Keratinocyte (primary cell): ENCODE results near the gene RAC2.

Experiments used
- CTCF ChIP-seq, 3 experiments: IDR thresholded peaks in 1 of 3; conservative IDR thresholded peaks in 1 of 3; optimal IDR thresholded peaks in 1 of 3; 2 replicates in 2 of 3; 3 replicates in 1 of 3; pipeline versions ENCODE3 to v1.5.1; 2011; ENCODE audit warnings: low read length in 3 of 3, mild to moderate bottlenecking in 3 of 3, moderate library complexity in 2 of 3, control low read depth in 1 of 3, inconsistent platforms in 1 of 3; ENCODE audit not compliant: insufficient read depth in 2 of 3; ENCODE audit errors: extremely low read depth in 1 of 3
- EZH2 ChIP-seq: IDR thresholded peaks from one replicate; pipeline ENCODE4 v1.6.1; 2012; ENCODE audit warnings: inconsistent platforms, mild to moderate bottlenecking, low read length, moderate library complexity

- TF ChIP-seq CTCF (optimal IDR thresholded peaks at IDR 0.05 in 1 of 3, IDR thresholded peaks at IDR 0.05 in 1 of 3, conservative IDR thresholded peaks at IDR 0.05 in 1 of 3; ENCODE audit: extremely low read depth in 1 of 3, insufficient read depth in 2 of 3, low read length in 3 of 3) (no peak), EZH2 (no peak)
Measured at GRCh38 chr22:37177755-37178154, 66.3 kb downstream of the RAC2 start.
